ENCODE data around the gene GRAP2. TPM values are rescaled to one million over a fixed set of nuclear protein-coding genes. Genes with fewer than 3 reads are reported as not detected.
A peak's percentile ranks its signal among the peaks of the same experiment; 100 is the strongest.

The GRAP2 gene
- total RNA-seq, 1 experiment from 2014 or later = not detected

DNA sequence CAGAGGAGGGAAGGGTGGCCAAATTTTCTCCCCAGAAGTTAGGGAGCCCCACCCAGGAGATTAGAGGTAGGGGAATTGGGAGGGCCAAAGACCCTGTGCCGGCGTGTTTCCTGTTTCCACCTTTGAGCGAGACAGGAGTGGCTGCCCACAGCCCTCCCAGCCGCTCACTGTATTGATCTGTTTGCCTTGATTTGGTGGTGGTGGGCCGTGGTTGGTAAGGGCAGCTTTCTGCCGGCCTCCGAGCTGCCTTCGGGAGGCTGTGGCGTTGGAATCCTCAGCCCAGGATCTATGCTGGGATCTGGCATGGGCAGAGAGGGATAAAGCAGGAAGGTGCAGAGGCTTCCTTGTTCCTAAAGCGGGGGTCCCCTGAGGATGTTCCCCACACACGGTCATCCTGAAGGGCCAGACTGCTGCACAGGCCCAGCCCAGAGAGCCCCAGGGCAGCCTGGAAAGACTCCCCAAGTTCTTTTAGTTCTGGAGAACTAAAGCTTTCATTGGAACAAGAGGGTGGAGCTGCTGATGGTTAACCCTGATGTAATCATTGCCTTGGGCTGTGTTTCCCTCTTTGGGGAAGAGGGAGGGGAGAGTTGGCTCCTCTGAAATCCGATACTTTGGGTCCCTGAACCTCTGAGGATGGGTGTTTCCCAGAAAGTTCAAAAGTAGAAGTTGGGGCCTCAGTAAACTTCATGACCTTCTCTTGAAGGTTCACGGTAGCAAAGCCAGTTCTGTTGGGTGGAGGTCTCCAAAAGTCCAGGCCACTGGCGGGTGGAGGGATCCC lies 101.1 kb downstream of the GRAP2 start:
- TF ChIP-seq, protein P1, sequence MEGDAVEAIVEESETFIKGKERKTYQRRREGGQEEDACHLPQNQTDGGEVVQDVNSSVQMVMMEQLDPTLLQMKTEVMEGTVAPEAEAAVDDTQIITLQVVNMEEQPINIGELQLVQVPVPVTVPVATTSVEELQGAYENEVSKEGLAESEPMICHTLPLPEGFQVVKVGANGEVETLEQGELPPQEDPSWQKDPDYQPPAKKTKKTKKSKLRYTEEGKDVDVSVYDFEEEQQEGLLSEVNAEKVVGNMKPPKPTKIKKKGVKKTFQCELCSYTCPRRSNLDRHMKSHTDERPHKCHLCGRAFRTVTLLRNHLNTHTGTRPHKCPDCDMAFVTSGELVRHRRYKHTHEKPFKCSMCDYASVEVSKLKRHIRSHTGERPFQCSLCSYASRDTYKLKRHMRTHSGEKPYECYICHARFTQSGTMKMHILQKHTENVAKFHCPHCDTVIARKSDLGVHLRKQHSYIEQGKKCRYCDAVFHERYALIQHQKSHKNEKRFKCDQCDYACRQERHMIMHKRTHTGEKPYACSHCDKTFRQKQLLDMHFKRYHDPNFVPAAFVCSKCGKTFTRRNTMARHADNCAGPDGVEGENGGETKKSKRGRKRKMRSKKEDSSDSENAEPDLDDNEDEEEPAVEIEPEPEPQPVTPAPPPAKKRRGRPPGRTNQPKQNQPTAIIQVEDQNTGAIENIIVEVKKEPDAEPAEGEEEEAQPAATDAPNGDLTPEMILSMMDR (IDR thresholded peaks at IDR 0.05; ENCODE audit: insufficient read depth in 1 of 2, low read depth in 1 of 2, low read length in 1 of 2, severe bottlenecking in 1 of 2, unreplicated experiment in 1 of 2) = no peak
- no TSS peak for BruUV-seq (replicated peaks)
- Histone ChIP-seq H3K27me3 (replicated peaks; ENCODE audit: control insufficient read depth, insufficient read depth, low read length) (no peaks in the 10 kb centered on the region), H3K4me1 (peaks cover 60% of the 10 kb centered on the region), H3K4me3 (ENCODE audit: low read depth, low read length) (no peak overlapping the region), H3K9me3 (no peaks in the 10 kb centered on the region), H3K36me3 (ENCODE audit: control insufficient read depth, insufficient read depth, low read length) (no peaks in the 10 kb centered on the region; the same call in 1 of the 2 replicates)
- no peak for DNase-seq
- Mint-ChIP-seq H3K27ac (ENCODE audit: unreplicated experiment) (peak overlapping the region; percentile 20), H3K4me3 (ENCODE audit: unreplicated experiment) (no peak overlapping the region), H3K36me3 (ENCODE audit: insufficient read depth, unreplicated experiment) (peaks cover 23% of the 10 kb centered on the region), H3K27me3 (ENCODE audit: insufficient read depth, unreplicated experiment) (no peaks in the 10 kb centered on the region), H3K4me1 (ENCODE audit: low read depth, unreplicated experiment) (peaks cover 38% of the 10 kb centered on the region), H3K9me3 (ENCODE audit: unreplicated experiment) (no peaks in the 10 kb centered on the region)
- intact Hi-C loops (cut with micrococcal nuclease; ENCODE audit: unreplicated experiment) = no loop called here
- CTCF ChIA-PET = interaction anchor here (1.4 to 1.7 kb wide), 2 partner anchors 11 to 23 kb away, joined by 5 read pairs; no protein-coding TSS in a partner anchor
- POLR2A ChIA-PET = interaction anchor here (0.6 kb wide), 1 partner anchor 478 kb away, joined by 4 read pairs; no protein-coding TSS in a partner anchor

DNA sequence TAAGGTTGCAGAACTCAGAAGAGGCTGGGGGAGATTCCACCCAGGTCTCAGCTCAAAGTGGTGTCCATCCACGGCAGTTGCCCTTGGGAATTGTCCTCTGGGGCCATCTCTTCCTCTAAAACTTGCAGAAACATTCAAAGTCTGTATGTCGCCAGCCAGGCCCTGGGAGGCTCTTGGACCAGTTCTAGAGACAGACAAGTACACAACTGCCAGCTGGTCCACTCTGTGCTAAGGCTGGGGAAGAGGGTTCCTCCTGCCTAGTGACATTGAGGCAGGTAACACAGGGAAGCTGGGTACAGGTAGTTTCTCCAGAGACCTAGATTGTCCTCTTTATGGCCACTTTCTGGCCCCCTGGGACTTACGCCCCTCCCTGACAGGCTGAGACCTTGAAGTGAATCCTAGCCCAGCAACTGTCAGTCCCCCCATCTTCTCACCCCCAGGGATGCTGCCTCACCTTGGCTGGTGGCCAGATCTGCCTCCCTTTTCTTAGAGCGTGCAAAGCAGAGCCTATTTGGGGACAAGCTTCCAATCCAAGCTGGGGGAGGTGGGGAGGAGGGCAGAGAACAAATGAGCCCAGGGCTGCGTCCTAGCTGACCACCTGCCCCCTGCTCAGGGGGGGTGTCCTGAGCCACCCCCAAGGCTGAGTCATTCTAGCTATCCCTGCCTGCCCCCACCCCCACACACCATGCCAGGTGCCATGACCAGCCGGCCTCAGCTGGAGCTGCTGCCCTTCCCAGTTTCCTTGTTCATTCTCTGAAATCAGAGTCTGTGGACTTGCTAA lies 102.2 kb downstream of the GRAP2 start:
- Mint-ChIP-seq H3K27me3 (ENCODE audit: insufficient read depth, unreplicated experiment) (no peaks in the 10 kb centered on the region), H3K36me3 (ENCODE audit: insufficient read depth, unreplicated experiment) (peaks cover 23% of the 10 kb centered on the region), H3K9me3 (ENCODE audit: unreplicated experiment) (no peaks in the 10 kb centered on the region), H3K4me1 (ENCODE audit: low read depth, unreplicated experiment) (peaks cover 35% of the 10 kb centered on the region), H3K27ac (ENCODE audit: unreplicated experiment) (peak overlapping the region; percentile 20), H3K4me3 (ENCODE audit: unreplicated experiment) (no peak overlapping the region)
- Histone ChIP-seq H3K4me3 (ENCODE audit: low read depth, low read length) (no peak overlapping the region), H3K36me3 (ENCODE audit: control insufficient read depth, insufficient read depth, low read length) (no peaks in the 10 kb centered on the region), H3K9me3 (no peaks in the 10 kb centered on the region), H3K4me1 (peaks cover 53% of the 10 kb centered on the region), H3K27me3 (replicated peaks; ENCODE audit: control insufficient read depth, insufficient read depth, low read length) (no peaks in the 10 kb centered on the region)
- no peak for DNase-seq
- TF ChIP-seq, protein P1 (IDR thresholded peaks at IDR 0.05; ENCODE audit: insufficient read depth in 1 of 2, low read depth in 1 of 2, low read length in 1 of 2, severe bottlenecking in 1 of 2, unreplicated experiment in 1 of 2) = no peak
- ChIA-PET CTCF (interaction anchor here (0.5 to 0.8 kb wide), 2 partner anchors 22 to 173 kb away, joined by 3 read pairs; no protein-coding TSS in a partner anchor), POLR2A (no interaction called here)
- no TSS peak for BruUV-seq (replicated peaks)
- intact Hi-C loops (cut with micrococcal nuclease; ENCODE audit: unreplicated experiment) = no loop called here

DNA sequence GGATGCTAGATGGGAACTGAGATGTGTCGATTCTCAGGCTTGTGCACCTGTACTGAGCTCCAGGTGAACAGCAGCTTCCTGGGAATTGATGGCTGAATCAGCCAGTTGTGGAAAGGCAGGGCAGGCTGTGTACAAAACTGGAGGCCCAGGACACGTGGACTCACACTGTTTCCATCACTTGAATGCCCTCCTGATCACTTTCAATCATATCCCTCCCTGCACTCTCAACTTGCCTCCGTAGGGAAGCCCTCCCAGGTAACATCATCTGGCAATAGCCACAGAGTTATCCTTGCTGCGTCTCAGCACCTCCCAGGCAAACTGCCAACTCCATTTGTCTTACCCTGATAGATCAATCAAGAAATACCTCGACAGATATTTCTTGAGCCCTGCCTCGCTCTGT lies 104.0 kb downstream of the GRAP2 start:
- no peak overlapping the region for H3K4me3 ChIP-seq (ENCODE audit: low read depth, low read length)
- Mint-ChIP-seq H3K4me1 (ENCODE audit: low read depth, unreplicated experiment) (peaks cover 20% of the 10 kb centered on the region), H3K9me3 (ENCODE audit: unreplicated experiment) (no peaks in the 10 kb centered on the region), H3K27me3 (ENCODE audit: insufficient read depth, unreplicated experiment) (no peaks in the 10 kb centered on the region), H3K36me3 (ENCODE audit: insufficient read depth, unreplicated experiment) (peaks cover 16% of the 10 kb centered on the region), H3K27ac (ENCODE audit: unreplicated experiment) (no peak overlapping the region), H3K4me3 (ENCODE audit: unreplicated experiment) (no peak overlapping the region)
- no TSS peak for BruUV-seq (replicated peaks)
- H3K4me1 ChIP-seq = peaks cover 52% of the 10 kb centered on the region
- H3K9me3 ChIP-seq = no peaks in the 10 kb centered on the region
- H3K36me3 ChIP-seq (ENCODE audit: control insufficient read depth, insufficient read depth, low read length) = no peaks in the 10 kb centered on the region
- ChIA-PET POLR2A (no interaction called here), CTCF (no interaction called here)
- TF ChIP-seq, protein P1 (IDR thresholded peaks at IDR 0.05; ENCODE audit: insufficient read depth in 1 of 2, low read depth in 1 of 2, low read length in 1 of 2, severe bottlenecking in 1 of 2, unreplicated experiment in 1 of 2) = no peak
- no peak for DNase-seq
- H3K27me3 ChIP-seq (replicated peaks; ENCODE audit: control insufficient read depth, insufficient read depth, low read length) = no peaks in the 10 kb centered on the region
- intact Hi-C loops (cut with micrococcal nuclease; ENCODE audit: unreplicated experiment) = no loop called here
